Left ventricle myocardium superior (tissue), 1 donor: ENCODE measurements around the gene ACADS. TPM values are rescaled to one million over a fixed set of nuclear protein-coding genes. Genes with fewer than 3 reads are reported as not detected.
A peak's percentile ranks its signal among the peaks of the same experiment; 100 is the strongest.

Experiments used
- ATAC-seq: fragments of 200-7000 bp; cut with Tn5 transposase; one replicate; pipeline ENCODE4 v1.9.1; 2020; ENCODE audit warnings: mild to moderate bottlenecking, moderate library complexity
- DNase-seq: peaks from one replicate; pipeline ENCODE4 v3.0.0-alpha.2; 2020
- intact Hi-C: fragments of 100-400 bp; cut with micrococcal nuclease; formaldehyde crosslinking; loops from one replicate; pipeline ENCODE4 v1.11.0; 2022
- total RNA-seq: library from RNA; stranded (reverse); fragmentation: NEBNext Ultra II Directional; extraction: Animal tissue kit (Norgen Biotek cat#: 25700); gene quantifications from one replicate; pipeline ENCODE4 v1.2.1, GENCODE V29; 2021
- donor health status: DM: no; HTN: yes; CAD: no; lungs with severe emphysema.

Gene ACADS
- total RNA-seq, 1 donor from 2014 or later: 108 TPM

DNA sequence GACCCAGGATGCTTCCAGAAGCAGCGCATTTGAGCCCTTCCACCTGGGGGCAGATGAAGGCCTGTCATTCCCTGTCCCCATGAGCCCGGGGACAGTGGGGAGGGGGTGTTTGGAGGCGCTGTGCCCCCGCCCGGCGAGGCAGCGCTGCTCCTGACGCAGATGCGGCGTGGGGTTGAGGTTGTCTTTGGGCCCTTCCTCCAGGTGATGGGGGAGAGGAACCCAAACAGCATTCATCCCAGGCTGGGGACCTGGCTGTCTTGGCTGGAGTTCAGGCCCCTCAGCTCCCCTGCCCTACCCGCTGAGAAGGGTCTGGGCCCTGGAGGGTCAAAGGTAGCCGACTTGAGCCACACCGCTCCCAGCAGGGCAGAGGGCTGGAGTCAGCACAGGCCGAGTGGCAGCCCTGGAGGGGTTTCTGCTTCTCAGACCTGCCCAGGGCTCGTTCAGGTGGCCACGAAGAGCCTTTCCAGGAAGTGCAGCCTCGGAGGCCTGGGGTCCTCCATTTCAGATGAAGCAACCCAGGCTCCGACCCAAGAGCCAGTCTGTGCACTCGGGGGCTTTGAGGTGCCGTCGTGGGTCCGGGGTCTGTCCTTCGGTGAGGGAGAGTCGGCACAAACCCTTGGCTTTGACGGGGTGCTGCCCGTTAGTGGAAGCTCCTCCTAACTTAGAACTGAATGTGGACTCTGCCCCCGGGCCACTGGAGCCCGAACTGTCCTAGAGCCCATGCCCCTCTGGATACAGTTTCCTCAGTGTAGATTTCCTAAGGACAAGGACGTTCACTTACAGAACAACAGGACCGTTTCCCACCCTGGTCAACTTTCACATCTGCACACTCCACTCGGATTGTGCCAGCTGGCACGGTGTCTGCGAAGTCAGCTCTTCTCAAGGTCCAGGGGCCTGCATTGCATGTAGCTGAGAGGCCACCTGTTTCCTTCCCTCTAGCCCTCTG is 16.1 kb downstream of the ACADS start:
- DNase-seq (peak; percentile 69), ATAC-seq (peak; percentile 65)
- intact Hi-C loops: no loop called here

GRCh38 chr12:120744922-120745493 is 19.4 kb downstream of the ACADS start:
- intact Hi-C loops: no loop called here
- ATAC-seq: no peak
- DNase-seq: no peak

GRCh38 chr12:120748242-120748641 is 22.6 kb downstream of the ACADS start:
- DNase-seq (no peak), ATAC-seq (no peak)
- intact Hi-C loops: no loop called here

DNA sequence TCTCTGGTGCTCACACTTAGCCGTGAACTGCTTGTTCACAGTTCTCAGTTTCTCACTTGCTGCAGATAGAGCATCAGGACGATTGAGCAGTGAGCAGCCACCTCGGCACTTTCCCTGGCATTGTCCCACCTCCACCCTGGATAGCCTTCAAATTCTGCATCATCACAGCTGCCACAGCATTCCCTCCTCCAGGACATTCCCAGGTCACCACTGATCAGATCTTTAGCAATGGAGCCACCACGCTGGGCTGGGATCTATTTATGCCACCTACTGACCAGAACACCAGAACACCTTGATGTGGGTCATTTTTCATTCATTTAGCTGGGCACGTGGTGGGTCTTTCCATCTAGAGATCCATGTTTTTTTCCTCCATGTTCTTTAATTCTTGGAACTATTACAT is 23.6 kb downstream of the ACADS start:
- intact Hi-C loops: no loop called here
- ATAC-seq: no peak

GRCh38 chr12:120750806-120751205 is 25.2 kb downstream of the ACADS start:
- intact Hi-C loops: no loop called here
- ATAC-seq (no peak), DNase-seq (no peak)

More for the DNA sequence above, 23.6 kb downstream of the ACADS start:
- no peak for DNase-seq

- ATAC-seq (no peak), DNase-seq (no peak)
- intact Hi-C loops: no loop called here
Measured at GRCh38 chr12:120751389-120751788, 25.8 kb downstream of the ACADS start.

DNA sequence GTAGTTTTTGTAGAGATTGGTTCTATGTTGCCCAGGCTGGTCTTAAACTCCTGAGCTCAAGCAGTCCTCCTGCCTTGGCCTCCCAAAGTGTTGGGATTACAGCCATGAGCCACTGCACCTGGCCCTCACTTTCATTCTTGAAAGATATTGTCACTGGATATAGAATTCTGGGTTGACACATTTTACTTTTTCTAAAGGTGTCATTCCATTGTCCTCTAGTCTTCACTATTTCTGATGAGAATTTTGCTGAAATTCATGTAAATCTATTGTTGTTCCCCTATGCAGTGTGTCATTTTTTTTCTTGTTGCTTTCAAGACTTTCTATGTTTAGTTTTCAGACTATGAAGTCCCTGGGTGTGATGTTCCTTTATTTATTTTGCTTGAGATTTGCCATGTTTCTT is 29.2 kb downstream of the ACADS start:
- DNase-seq (no peak), ATAC-seq (no peak)
- intact Hi-C loops: no loop called here

- ATAC-seq (no peak), DNase-seq (no peak)
- intact Hi-C loops: no loop called here
Measured at GRCh38 chr12:120755269-120755668, 29.6 kb downstream of the ACADS start.

DNA sequence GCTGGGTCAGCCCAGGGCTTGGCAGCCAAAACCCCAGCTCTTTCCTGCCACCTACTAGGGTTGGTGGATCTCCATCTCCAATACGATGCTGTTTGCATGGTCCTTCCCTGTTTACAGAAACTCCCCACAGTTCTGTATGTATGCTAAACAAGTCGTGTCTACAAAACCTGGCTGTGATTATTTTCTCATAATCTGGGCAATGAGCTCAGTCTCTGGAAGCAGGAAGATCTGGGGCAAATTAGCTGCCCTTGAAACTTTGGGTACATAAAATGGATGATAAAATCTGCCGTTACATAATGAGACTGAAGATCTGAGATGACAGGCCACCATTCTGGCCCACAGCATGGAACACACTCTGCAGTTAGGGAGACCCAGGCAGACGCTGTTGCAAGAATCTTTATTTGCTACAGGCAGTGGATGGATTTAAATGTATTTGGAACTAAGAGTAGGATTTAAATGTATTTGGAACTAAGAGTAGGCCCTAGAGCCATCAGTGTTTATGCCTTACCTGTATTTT is 31.7 kb downstream of the ACADS start:
- intact Hi-C loops: no loop called here
- DNase-seq (no peak), ATAC-seq (no peak)

GRCh38 chr12:120757949-120758348 is 32.3 kb downstream of the ACADS start:
- intact Hi-C loops: no loop called here
- no peak for ATAC-seq
- DNase-seq: no peak

DNA sequence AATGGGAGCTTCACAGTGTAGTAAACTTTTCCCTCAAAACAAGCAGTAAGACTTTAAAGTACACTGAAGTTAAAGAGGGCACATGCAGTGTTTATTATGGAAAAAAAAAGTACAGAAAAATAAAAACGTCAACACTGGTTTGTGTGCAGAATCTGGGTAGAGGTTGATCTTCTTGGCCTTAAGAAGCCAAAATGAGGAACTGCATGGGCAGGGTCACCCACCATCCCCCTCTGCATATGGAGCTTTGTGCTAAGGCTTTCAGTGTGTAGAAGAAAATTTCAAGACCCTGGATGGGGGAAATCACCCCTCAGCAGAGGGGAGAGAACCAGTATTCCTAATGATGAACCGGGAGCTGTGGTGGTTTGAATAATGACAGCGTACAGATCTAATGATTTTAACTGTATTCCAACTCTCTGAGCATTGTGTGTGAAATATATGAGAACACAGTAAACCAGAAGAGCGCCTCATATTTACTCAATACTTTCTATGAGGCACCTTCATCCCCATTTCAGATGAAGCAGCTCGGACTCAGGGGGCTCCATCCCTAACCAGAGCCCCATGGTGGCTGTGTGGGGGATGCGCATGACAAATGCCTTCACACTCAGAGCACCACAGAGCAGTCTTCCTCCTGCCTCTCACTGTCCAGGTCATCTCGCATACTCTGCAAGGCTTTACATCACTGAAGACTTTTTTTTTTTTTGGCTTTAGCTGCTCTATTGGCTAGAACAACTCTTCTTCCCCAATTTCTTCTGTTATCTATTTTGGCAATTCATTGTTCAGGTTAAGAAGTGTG is 33.4 kb downstream of the ACADS start:
- ATAC-seq: no peak
- intact Hi-C loops: no loop called here
- DNase-seq: no peak

DNA sequence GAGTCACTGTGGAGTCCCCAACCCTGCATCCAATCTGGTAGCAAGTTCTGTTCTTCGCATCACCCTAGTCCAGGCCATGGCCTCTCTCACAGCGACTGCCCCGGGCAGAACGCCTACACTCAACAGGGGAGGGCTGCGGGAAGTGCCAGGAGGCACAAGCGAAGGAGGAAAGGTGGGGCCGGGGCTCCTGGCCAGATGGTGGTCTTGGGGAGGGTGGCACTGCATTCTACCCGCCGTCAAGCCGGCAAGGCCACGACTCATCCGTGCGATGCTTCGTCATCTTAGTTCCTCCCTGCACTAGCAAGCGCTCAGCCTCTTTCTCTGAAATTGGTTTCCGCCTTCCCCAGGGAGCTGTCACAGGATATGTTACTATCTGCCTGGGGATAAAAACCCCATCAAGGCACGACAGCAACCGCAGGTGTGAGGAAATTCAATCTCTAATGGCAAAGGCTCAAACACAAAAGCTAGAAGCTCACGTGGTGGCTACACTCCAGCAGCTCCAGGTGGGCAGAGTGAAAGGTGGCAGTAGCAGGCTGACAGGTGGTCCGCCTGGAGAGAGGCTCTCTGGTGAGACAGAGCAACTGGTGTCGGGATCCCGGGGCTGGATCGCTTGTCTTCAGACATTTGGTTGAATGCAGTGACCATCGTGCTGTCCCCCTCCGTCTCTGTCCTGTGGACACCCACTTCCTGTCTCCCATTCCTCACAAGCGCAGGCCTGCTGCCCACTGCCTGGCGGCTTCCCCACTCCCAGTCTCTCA is 34.1 kb downstream of the ACADS start:
- ATAC-seq (no peak), DNase-seq (no peak)
- intact Hi-C loops: no loop called here

DNA sequence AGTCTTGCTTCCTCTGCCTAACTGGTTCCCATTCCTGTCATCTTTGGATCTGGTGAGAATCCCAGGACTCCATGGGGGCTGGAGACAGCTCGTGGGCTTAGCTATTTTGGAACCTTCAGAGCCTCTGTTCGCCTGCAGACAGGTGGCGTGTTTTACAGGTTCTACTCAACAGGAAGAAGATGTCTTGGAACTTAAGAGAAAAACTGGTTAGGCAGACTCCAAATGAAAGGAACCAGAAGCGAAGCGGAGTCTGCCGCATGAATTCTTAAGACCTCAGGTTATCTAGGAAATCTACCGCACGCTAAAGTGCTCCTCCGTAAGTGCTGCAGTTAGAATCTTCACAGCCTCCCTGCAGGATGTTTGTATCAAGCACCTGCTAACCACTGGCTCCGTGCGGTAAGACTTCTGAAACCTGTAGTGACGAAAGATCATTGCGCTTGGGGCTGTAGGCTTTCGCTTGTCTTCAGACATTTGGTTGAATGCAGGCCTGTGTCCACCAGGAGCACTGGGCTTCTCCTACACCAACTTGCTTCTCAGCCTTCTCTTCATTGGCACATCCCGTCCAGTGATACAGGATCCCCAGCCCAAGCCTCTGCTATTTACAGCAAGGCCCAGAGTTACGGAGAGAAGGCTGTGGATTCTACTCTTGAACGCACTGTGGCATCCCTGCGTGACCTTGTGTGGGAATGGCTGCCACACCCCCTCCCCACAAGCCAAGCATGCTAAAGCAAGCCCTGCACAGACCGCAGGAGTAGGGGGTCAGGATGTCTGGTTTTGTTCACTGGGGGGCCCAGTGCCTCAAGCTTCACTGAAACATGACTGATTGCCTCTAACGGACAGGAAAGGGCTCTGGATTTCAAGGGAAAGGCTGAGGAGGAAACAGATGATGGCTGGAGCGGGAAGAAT is 35.0 kb downstream of the ACADS start:
- DNase-seq: no peak
- peak; percentile 5 for ATAC-seq
- intact Hi-C loops: no loop called here

- DNase-seq (no peak), ATAC-seq (peak; percentile 85)
- intact Hi-C loops: no loop called here
Measured at GRCh38 chr12:120761519-120761934, 35.9 kb downstream of the ACADS start.

DNA sequence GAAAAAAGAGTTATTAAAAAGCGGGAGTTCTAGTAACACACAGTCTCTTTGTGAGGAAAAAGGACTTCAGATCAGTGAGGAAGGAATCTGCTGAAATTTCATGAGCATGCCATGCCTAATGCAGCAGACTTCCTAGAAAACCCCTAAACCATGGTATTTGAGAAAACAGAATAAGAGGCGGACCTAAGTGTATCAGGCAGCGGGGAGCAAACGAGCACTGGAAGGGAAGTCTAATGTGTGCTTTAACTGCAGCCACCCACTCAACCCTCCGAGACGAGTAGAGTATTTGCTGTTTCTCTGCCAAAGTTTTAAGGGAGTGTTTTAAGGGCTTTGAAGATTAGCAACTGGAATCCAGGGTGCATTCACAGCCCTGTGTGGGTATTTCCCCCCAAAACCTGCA is 36.5 kb downstream of the ACADS start:
- no peak for DNase-seq
- intact Hi-C loops: no loop called here

GRCh38 chr12:120763250-120763649 is 37.6 kb downstream of the ACADS start:
- intact Hi-C loops: no loop called here
- ATAC-seq: no peak
- DNase-seq: no peak

More for the DNA sequence above, 36.5 kb downstream of the ACADS start:
- ATAC-seq: peak; percentile 46

DNA sequence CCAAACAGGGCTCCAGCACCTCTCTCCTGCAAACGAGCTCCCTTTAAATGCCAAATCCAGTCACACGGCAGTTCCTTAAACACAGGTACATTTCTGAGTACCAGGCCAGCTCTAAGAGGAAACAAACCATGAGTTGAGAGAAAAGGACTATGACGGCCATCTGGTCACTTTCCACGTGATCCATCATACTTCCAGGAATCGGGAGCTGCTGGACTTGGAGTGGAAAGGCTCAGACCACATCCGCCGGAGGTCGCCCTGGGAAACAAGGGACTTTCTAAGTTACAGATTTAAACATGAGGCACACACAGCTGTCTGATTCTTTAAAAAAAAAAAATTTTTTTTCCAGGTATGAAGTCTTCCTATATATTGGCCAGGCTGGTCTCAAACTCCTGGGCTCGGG is 39.2 kb downstream of the ACADS start:
- DNase-seq: no peak
- intact Hi-C loops: no loop called here
- no peak for ATAC-seq

DNA sequence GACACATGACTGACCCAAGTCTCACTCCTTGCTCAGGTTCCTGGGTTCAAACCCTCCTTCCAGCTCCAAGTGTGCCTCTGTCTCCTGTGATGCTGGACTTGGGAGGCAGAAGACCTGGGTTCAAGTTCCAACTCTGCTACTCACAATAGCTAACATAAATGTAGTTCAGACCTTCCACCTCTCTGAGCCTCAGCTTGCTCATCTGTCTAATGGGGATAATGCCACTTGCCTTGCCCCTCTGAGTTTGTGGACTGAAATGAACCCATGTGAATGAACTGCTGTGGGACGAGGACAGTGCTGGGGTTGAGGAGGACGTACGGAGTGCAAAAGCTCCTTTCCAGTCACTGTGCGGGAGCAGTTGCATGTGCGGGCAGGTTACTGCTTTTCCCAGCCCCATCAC is 40.9 kb downstream of the ACADS start:
- intact Hi-C loops: no loop called here
- no peak for ATAC-seq
- DNase-seq: no peak
